HG02885 (cell line): ENCODE measurements around the gene OR14I1.

Source experiments
- ATAC-seq: cut with Tn5 transposase; IDR thresholded peaks from one replicate; pipeline ENCODE4 v1.9.1; 2021; ENCODE audit warnings: mild to moderate bottlenecking; ENCODE audit not compliant: unreplicated experiment, poor library complexity

OR14I1 gene

GRCh38 chr1:248702714-248703113, at the start of gene OR14I1:
TSS of gene OR14I1 (minus strand) at chr1:248702766.
- ATAC-seq = no peak

- ATAC-seq = no peak
These were observed 49.1 kb upstream of the OR14I1 start for GRCh38 chr1:248751635-248752034.

- ATAC-seq = no peak
These were observed 48.6 kb upstream of the OR14I1 start for GRCh38 chr1:248751142-248751541.

DNA sequence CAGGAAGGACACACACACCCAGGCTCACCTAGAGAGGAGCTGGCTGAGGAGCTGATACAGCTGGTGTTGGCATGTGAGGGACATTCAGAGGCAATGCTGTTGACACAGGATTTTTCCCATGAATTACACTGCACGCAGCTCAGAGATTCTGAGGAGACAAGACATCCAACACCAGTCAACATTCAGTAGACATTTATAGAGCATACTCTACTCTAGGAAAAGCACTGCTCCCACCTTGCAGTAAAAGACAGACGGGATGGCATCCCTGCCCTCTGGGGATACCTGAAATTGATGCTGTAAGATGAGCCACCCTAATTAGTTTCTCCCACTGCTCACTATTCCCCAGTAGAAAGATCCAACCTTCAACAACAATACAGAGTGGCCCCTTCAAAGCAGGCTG, 47.9 kb upstream of the OR14I1 start:
- ATAC-seq = no peak

DNA sequence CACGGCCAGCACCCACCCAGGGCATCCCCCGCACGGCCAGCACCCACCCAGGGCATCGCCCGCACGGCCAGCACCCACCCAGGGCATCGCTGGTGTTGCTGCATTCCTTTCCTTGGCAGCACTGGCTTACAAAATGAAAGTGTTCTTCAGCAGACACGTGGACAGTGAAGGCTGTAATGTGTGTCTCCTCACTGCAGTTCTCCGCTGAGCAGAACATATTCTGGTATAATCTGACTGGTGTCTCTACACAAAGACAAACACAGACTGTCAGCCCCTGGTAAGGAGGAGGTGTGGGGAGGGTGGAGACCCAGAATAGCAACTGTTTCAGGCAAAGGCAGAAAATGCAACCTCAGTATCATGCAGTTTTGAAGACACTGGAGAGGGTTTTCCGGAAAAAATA, 45.6 kb upstream of the OR14I1 start:
- ATAC-seq = no peak

- ATAC-seq = no peak
These were observed 38.3 kb upstream of the OR14I1 start for GRCh38 chr1:248740876-248741275.

DNA sequence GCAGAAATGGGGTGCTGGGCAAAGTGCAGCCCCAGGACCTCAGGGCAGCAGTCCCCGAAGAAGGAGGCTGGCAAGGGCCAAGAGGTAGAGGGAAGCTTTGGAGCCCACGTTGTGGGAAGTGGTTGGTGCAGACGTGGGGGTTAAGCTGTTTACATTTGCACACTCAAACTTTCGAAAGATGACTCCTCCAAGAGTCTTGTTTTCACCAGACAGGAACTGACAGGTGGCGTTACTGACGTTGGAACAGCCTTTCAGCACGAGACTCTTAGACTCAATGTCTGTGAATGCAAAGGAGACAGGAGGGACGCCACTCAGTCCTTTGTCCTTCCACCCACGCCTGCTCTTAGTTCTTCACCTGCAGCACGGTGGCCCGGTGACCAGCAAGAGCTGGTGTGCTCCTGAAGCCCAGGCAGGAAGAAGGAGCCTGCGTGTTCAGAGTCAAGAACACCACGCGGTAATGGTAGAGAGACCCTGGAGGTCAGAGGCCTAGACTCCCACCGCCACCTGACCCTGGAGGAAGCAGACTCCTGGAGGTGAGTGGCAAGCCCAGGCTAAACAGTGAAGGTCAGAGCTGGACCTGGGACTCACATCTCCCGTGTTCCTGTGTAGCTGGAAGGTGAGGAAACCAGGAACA, 37.1 kb upstream of the OR14I1 start:
- ATAC-seq = no peak

DNA sequence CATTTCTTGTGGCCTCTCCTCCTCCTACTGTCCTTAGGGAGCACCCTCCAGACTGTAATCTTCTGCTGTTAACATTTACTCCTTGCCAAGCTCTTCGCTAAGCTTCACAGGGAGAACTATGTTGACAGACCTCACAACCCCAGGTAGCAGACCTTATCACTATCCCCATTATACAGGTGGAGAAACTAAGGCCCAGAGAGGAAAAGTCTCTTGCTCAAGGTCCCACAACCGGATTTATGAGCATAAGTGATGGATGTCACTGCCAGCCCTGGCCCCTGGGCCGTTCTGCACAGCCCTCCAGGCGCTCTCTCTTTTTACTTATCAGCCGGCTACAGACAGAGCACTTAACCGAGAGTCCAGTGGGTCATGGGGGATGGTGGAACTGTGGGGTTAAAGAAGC, 34.9 kb upstream of the OR14I1 start:
- no peak for ATAC-seq

DNA sequence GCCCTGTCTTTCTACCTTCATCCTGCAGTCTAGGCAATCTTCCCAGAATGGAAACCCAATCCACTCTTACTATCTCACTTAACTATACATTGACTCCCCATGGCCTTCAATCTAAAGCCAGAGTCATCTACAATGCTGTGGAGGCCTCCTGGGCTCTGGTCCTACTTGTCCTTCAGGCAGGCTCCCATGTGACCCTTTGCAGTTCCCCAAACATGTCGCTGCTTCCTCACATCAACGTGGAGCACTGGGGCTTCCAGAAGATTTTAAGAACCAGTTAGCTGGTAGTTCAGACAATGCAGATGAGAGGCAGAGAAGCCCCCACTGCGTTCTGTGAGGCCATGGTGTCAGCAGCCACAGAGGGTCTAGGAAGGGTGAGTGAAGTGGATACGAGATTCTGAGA, 34.4 kb upstream of the OR14I1 start:
- ATAC-seq = no peak

- no peak for ATAC-seq
These were observed 31.0 kb upstream of the OR14I1 start for GRCh38 chr1:248733566-248733965.

GRCh38 chr1:248730507-248731335, 28.2 kb upstream of the OR14I1 start:
- ATAC-seq = no peak

DNA sequence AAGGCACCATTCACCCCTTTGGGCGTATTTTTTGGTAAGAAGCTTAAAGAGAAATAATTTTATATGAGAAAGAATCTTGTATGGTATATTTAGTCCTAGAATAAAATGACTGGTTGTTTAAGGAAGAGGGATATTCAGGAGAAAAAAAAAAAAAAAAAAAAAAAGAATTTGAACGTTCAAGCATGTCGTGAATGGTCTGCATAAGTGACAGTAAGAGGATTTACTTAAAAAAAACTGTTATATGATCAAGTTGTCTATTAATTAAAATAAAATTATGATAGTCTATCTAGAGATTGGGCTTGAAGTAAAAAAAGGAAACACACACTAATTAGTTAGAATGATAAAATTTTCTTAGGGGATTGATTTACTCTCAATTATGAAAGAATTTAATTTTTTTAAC, 11.7 kb upstream of the OR14I1 start:
- no peak for ATAC-seq

DNA sequence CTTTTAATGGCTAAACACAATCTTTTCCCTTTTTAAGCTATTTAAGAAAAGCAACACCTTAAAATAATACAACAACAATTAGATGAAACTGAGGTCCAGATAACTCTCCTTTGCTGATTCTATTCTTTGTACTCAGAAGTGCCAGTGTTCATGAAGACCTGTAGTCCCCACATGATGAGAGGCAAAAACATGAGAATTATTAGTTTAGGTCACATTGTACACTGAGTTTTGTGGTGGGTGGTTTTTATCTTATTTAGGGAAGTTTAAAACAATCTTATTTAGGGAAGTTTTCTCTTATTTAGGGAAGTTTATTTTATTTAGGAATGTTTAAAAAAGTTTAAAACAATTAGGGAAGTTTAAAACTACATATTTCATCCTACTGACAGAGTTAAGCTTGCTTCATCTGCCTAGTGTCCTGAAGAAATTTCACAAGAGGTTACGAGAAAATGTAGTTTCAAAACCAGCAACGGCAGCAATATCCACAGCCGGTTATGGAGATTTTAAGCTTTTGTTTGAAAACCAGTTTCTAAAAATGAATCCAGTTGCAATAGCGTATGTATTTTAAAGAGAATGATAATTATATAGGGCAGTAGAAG, 7.8 kb upstream of the OR14I1 start:
- ATAC-seq = no peak

DNA sequence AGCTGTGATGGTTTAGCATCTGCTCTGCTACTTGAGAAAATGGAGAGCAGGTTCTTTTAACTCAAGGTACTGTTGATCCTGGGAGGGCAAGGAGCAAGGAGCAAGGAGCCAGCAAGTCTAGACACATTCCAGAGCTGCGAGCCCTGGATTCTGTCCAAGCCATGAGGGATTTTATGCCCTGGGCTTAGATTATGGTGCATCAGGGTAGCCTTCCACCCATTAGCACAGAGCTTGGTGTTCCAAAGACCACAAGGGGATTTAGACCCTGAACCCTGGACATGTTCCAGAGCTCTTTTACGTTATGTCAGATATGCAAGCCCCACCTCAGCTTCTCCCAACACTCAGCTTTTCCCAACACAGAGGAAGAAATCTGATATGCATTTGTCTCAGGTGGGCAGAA, 2.0 kb upstream of the OR14I1 start:
- no peak for ATAC-seq

GRCh38 chr1:248703674-248704073, 1.1 kb upstream of the OR14I1 start:
- no peak for ATAC-seq

GRCh38 chr1:248699099-248699498, 3.5 kb downstream of the OR14I1 start:
- no peak for ATAC-seq

DNA sequence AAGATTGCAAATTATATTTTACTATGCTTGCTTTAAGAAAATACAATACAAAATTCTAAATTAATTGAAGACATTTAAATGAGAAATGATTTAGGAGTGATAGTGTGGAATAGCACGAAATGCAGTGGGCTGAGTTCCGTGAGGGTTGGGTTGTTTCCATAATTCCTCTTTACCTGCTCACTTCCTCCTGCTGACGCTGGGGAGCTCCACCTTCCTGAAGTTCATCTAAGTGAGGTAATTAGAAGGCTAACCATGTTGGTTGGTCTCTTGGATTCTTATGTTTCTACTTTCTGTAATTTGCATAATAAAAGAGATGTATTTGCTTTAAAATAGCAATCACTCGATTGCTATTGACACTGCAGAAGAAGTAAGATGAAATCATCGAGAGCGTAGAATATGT, 4.7 kb downstream of the OR14I1 start:
- ATAC-seq = no peak

DNA sequence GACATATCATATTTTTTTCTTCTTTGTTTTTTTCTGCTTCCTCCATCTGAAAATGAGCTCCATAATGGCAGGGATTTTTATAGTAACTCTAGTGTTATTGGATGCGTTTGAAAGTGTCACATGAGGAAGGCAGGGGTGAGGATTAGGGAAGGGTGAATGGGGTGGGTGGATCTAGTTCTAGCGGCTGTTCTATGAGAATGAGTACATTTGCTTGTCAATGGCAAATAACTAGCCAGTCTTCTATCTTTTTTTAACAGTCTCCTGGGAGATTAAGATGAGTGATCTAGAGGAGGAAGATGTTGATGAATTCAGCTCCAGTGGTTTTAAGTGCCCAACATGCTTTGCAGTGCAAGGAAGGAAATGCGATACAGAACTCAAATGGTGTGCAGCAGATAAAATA, 5.8 kb downstream of the OR14I1 start:
- ATAC-seq = no peak

DNA sequence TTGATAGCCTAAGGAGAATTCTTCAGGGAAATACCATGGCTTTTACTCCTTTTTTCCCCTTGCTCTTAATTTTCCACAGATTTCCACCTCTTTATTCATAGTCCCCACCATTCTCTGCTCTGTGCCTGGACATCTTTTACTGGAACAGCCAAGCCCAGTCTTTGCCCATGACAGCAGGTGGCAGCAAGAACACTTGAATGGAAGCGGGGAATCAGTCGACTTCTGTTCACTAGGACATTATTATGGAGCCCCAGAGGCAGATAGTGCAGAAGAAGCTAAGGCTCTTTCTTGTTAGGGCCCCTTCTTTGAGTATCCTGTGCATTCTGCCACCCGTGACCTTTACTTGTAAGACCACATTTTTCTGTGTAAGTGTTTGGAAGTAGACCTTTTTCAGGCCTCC, 6.3 kb downstream of the OR14I1 start:
- ATAC-seq = no peak

- no peak for ATAC-seq
These were observed 7.0 kb downstream of the OR14I1 start for GRCh38 chr1:248695451-248696132.

GRCh38 chr1:248691567-248692155, 10.9 kb downstream of the OR14I1 start:
- no peak for ATAC-seq
